Lower leg skin (tissue), 4 donors: ENCODE results near the gene GALNT14. TPM values are rescaled to one million over a fixed set of nuclear protein-coding genes. Genes with fewer than 3 reads are reported as not detected.

Source experiments
- DNase-seq, 2 donors: peaks; one replicate each; pipeline ENCODE4 v3.0.0-alpha.2; 2019; ENCODE audit warnings: low spot score in 2 of 2
- H3K4me3 ChIP-seq: fragments of 200-600 bp; sonication (generic); 2 replicates; pipeline ENCODE4 v1.5.1; 2017; ENCODE audit warnings: mild to moderate bottlenecking, low read depth; ENCODE audit not compliant: poor library complexity, severe bottlenecking
- POLR2A ChIP-seq, 2 donors: fragments of 450-650 bp; IDR thresholded peaks; one replicate each; pipeline ENCODE4 v1.6.1; 2016 to 2017; ENCODE audit warnings: antibody characterized with exemption in 2 of 2, mild to moderate bottlenecking in 1 of 2, moderate library complexity in 1 of 2
- WGBS, 2 donors: methylation state at CpG; one replicate each; pipeline ENCODE4 v1.1.5; 2018; 5-methylcytosine and 5-hydroxymethylcytosine counted together
- intact Hi-C: fragments of 100-400 bp; cut with DNase I; formaldehyde crosslinking; loops from one replicate; pipeline ENCODE4 v1.15.0; 2023; ENCODE audit warnings: low total_unique reads
- total RNA-seq, 4 donors: library from RNA; depleted of rRNA; stranded (reverse); fragments of >200 nt; gene quantifications; one replicate each; pipeline ENCODE4 v1.1.0, GENCODE V29; 2016
- TF ChIP-seq, protein P1 (sequence below), 3 donors: fragments of 450-650 bp; IDR thresholded peaks; one replicate each; pipeline ENCODE4 v1.5.1; 2016; ENCODE audit warnings: antibody characterized with exemption in 3 of 3, mild to moderate bottlenecking in 3 of 3, moderate library complexity in 2 of 3

The GALNT14 gene
- total RNA-seq, 4 donors from 2014 or later = 2.5 to 6.2 (median 4.0) TPM

GRCh38 chr2:31051258-31052140 is 86.7 kb downstream of the GALNT14 start:
- no peak overlapping the region for H3K4me3 ChIP-seq
- TF ChIP-seq, protein P1, sequence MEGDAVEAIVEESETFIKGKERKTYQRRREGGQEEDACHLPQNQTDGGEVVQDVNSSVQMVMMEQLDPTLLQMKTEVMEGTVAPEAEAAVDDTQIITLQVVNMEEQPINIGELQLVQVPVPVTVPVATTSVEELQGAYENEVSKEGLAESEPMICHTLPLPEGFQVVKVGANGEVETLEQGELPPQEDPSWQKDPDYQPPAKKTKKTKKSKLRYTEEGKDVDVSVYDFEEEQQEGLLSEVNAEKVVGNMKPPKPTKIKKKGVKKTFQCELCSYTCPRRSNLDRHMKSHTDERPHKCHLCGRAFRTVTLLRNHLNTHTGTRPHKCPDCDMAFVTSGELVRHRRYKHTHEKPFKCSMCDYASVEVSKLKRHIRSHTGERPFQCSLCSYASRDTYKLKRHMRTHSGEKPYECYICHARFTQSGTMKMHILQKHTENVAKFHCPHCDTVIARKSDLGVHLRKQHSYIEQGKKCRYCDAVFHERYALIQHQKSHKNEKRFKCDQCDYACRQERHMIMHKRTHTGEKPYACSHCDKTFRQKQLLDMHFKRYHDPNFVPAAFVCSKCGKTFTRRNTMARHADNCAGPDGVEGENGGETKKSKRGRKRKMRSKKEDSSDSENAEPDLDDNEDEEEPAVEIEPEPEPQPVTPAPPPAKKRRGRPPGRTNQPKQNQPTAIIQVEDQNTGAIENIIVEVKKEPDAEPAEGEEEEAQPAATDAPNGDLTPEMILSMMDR (IDR thresholded peaks at IDR 0.05) = no peak
- TF ChIP-seq POLR2A (IDR thresholded peaks at IDR 0.05) = no peak
- intact Hi-C loops = no loop called here
- WGBS, 2 donors = 88 to 89% methylated on average over 9 of the region's 9 CpGs
- DNase-seq = peak in 1 of 2 donors; percentile 78

- TF ChIP-seq, protein P1 (IDR thresholded peaks at IDR 0.05) = no peak
- no peak for TF ChIP-seq POLR2A (IDR thresholded peaks at IDR 0.05)
- intact Hi-C loops = no loop called here
- 71 to 74% methylated on average over 14 of the region's 14 CpGs for WGBS, 2 donors
- H3K4me3 ChIP-seq = no peak overlapping the region
- DNase-seq = peak in 1 of 2 donors; percentile 39
Observed at GRCh38 chr2:31049916-31050588, 88.2 kb downstream of the GALNT14 start.

DNA sequence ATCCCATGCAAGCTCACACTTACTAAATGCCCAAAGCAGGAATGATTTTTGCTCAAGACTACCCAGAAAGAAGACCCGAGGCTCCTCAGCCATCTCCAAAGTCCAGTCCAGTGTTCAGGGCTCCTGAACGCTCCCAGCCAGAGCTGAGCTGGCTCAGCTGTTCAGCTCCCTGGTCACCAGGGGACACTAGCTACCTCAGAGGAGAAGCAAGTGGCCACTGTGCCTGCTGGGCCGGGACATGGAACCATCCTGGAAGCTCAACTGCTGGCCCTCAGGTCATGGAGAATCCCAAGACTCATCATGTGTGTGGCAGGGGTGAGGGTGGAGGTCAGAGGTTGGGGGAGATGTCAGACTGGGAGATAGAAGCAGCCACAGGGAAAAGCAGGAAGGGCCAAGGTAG is 89.0 kb downstream of the GALNT14 start:
- TF ChIP-seq, protein P1 (IDR thresholded peaks at IDR 0.05) = no peak
- no peak for TF ChIP-seq POLR2A (IDR thresholded peaks at IDR 0.05)
- peak in 1 of 2 donors; percentile 59 for DNase-seq
- 77 to 92% methylated on average over 2 to 3 of the region's 3 CpGs for WGBS, 2 donors
- intact Hi-C loops = no loop called here
- no peak overlapping the region for H3K4me3 ChIP-seq

- no peak overlapping the region for H3K4me3 ChIP-seq
- TF ChIP-seq, protein P1 (IDR thresholded peaks at IDR 0.05) = no peak
- TF ChIP-seq POLR2A (IDR thresholded peaks at IDR 0.05) = no peak
- DNase-seq = peak in 1 of 2 donors; percentile 40
- intact Hi-C loops = no loop called here
- 72 to 74% methylated on average over 5 of the region's 5 CpGs for WGBS, 2 donors
Observed at GRCh38 chr2:31047599-31047998, 90.6 kb downstream of the GALNT14 start.

GRCh38 chr2:31038385-31038784 is 99.9 kb downstream of the GALNT14 start:
- WGBS, 2 donors = 85 to 87% methylated on average over 4 of the region's 4 CpGs
- intact Hi-C loops = no loop called here
- no peak for DNase-seq

More at GRCh38 chr2:31038385-31038784, 99.9 kb downstream of the GALNT14 start:
- TF ChIP-seq, protein P1 (IDR thresholded peaks at IDR 0.05) = no peak
- TF ChIP-seq POLR2A (IDR thresholded peaks at IDR 0.05) = no peak
- no peak overlapping the region for H3K4me3 ChIP-seq
